ENCODE results near the gene GPBP1L1. TPM values are rescaled to one million over a fixed set of nuclear protein-coding genes. Genes with fewer than 3 reads are reported as not detected.
A peak's percentile ranks its signal among the peaks of the same experiment; 100 is the strongest.

The GPBP1L1 gene
- polyA plus RNA-seq, 1 of the 3 experiments (the other 2 are of a cell fraction) = 28.5 TPM

DNA sequence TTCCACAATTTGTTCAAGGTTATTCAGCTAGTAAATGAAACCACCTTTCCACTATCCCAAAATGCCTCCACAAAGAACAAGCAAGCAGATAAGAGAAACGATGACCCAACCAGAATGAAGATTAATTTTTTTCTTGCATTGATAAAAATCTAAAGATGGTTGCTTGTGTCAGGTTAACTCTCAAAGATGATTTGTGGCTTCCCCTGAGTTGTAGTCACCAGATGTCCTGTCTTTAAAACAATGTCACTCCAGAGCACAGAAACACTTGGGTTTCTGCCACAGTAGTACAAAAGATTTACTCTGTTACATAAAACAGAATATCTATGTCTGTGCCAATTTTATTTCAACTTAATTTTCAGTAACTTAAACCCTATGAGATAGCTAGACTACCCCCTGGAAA is 51.1 kb downstream of the GPBP1L1 start:
- no peak overlapping the region for H3K4me2 ChIP-seq
- whole genome bisulfite sequencing (ENCODE audit: low lambda C conversion rate) = 14% methylated on average over 1 of the region's 1 CpG
- no peaks in the 10 kb centered on the region for H4K20me1 ChIP-seq (ENCODE audit: insufficient read depth)
- no peaks in the 10 kb centered on the region; a peak in 1 of 4 replicates for H3K4me1 ChIP-seq (ENCODE audit: control insufficient read depth in 1 of 2, insufficient read depth in 2 of 2, low read depth in 1 of 2, low read length in 1 of 2)
- H3K36me3 ChIP-seq (replicated peaks in 1 of 2; ENCODE audit: control insufficient read depth in 1 of 2, insufficient read depth in 2 of 2, low read length in 1 of 2) = peaks cover 80 to 95% of the 10 kb centered on the region in 2 experiments
- H3K9me2 ChIP-seq = no peaks in the 10 kb centered on the region
- H3K9ac ChIP-seq = no peak overlapping the region
- H3K27ac ChIP-seq (ENCODE audit: low read depth in 2 of 2, low read length in 1 of 2) = peak overlapping the region in 1 of 2 experiments; percentile 30; a peak in 1 of 4 replicates
- DNase-seq = no peak
- ChIA-PET CTCF (interaction anchor here (1.0 kb wide), 1 partner anchor 9 kb away, joined by 3 read pairs; no protein-coding TSS in a partner anchor), POLR2A (no interaction called here)
- H3K4me3 ChIP-seq (ENCODE audit: low read depth in 2 of 2, low read length in 1 of 2) = no peak overlapping the region
- TF ChIP-seq USF2 (IDR thresholded peaks at IDR 0.05; ENCODE audit: borderline replicate concordance, low read depth, low read length) (no peak), FOXM1 (IDR thresholded peaks at IDR 0.05; ENCODE audit: low read depth) (no peak), JUND (IDR thresholded peaks at IDR 0.05) (0 out of 2 replicates have a peak, but pooled peaks have one; percentile 11), NFIC (IDR thresholded peaks at IDR 0.05; ENCODE audit: borderline replicate concordance) (0 out of 2 replicates have a peak, but pooled peaks have one; percentile 23), PBX3 (IDR thresholded peaks at IDR 0.05) (peak; percentile 55), FOXJ3 (CRISPR knock-in tag; IDR thresholded peaks at IDR 0.05) (no peak), NRF1 (IDR thresholded peaks at IDR 0.05; ENCODE audit: low read depth, low read length) (no peak), TCF12 (IDR thresholded peaks at IDR 0.05) (peak; percentile 64), EP300 (IDR thresholded peaks at IDR 0.05; ENCODE audit: borderline replicate concordance in 1 of 2, low read depth in 1 of 2, low read length in 1 of 2) (0 out of 4 replicates have a peak, but pooled peaks of 1 of the 2 experiments have one; percentile 27)
- H3F3A ChIP-seq (replicated peaks; ENCODE audit: insufficient read depth) = no peaks in the 10 kb centered on the region
- no peaks in the 10 kb centered on the region for H3K27me3 ChIP-seq (ENCODE audit: insufficient read depth)
- H3K9me3 ChIP-seq = no peaks in the 10 kb centered on the region
- H2AFZ ChIP-seq (ENCODE audit: low read depth) = no peak overlapping the region
- H3K79me2 ChIP-seq (ENCODE audit: insufficient read depth) = peaks cover 1% of the 10 kb centered on the region

DNA sequence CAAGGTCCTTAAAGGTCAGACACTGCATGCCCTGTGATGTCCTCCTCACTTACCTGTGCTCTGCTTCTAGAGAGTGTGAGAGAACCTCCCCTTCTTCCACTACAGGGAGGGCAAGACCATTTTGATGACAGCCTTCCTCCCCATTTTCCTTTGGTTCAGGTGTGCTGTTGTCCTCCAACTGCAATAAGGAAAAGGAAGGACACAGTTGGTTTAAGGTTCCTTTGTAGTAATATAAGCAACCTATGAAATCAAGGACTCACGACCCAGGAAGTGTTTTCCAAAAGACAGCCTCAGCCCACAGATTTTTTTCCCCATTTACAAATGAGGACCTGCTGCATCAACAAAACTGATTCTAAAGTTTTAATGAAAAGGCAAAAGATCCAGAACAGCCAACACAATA is 55.9 kb downstream of the GPBP1L1 start:
- ChIA-PET POLR2A (no interaction called here), CTCF (no interaction called here)
- no peak overlapping the region for H3K4me2 ChIP-seq
- H3K36me3 ChIP-seq (replicated peaks in 1 of 2; ENCODE audit: control insufficient read depth in 1 of 2, insufficient read depth in 2 of 2, low read length in 1 of 2) = peaks cover 65 to 79% of the 10 kb centered on the region in 2 experiments
- H3F3A ChIP-seq (replicated peaks; ENCODE audit: insufficient read depth) = peaks cover 15% of the 10 kb centered on the region
- no peak overlapping the region for H3K4me3 ChIP-seq (ENCODE audit: low read depth in 2 of 2, low read length in 1 of 2)
- no peaks in the 10 kb centered on the region for H3K27me3 ChIP-seq (ENCODE audit: insufficient read depth)
- H3K27ac ChIP-seq (ENCODE audit: low read depth in 2 of 2, low read length in 1 of 2) = no peak overlapping the region
- H4K20me1 ChIP-seq (ENCODE audit: insufficient read depth) = no peaks in the 10 kb centered on the region
- no peak for DNase-seq
- no peaks in the 10 kb centered on the region for H3K79me2 ChIP-seq (ENCODE audit: insufficient read depth)
- no peaks in the 10 kb centered on the region for H3K9me3 ChIP-seq
- H2AFZ ChIP-seq (ENCODE audit: low read depth) = no peak overlapping the region
- H3K9me2 ChIP-seq = no peaks in the 10 kb centered on the region
- H3K9ac ChIP-seq = no peak overlapping the region
- 100% methylated on average over 1 of the region's 1 CpG for WGBS (ENCODE audit: low lambda C conversion rate)
- no peaks in the 10 kb centered on the region; a peak in 1 of 4 replicates for H3K4me1 ChIP-seq (ENCODE audit: control insufficient read depth in 1 of 2, insufficient read depth in 2 of 2, low read depth in 1 of 2, low read length in 1 of 2)
- no peak for TF ChIP-seq GABPA (IDR thresholded peaks at IDR 0.05; ENCODE audit: low read depth)
- no peak for TF ChIP-seq NRF1 (IDR thresholded peaks at IDR 0.05; ENCODE audit: low read depth, low read length)
- TF ChIP-seq, protein P1, sequence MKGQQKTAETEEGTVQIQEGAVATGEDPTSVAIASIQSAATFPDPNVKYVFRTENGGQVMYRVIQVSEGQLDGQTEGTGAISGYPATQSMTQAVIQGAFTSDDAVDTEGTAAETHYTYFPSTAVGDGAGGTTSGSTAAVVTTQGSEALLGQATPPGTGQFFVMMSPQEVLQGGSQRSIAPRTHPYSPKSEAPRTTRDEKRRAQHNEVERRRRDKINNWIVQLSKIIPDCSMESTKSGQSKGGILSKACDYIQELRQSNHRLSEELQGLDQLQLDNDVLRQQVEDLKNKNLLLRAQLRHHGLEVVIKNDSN (IDR thresholded peaks at IDR 0.05; ENCODE audit: borderline replicate concordance, low read depth) = no peak
- TF ChIP-seq, protein P2, sequence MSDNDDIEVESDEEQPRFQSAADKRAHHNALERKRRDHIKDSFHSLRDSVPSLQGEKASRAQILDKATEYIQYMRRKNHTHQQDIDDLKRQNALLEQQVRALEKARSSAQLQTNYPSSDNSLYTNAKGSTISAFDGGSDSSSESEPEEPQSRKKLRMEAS (IDR thresholded peaks at IDR 0.05; ENCODE audit: low read depth) = no peak
- no peak for TF ChIP-seq FOXM1 (IDR thresholded peaks at IDR 0.05; ENCODE audit: low read depth)
- TF ChIP-seq CHD2 (IDR thresholded peaks at IDR 0.05; ENCODE audit: low read length, partially characterized antibody) = no peak
- no peak for TF ChIP-seq FOXJ3 (CRISPR knock-in tag; IDR thresholded peaks at IDR 0.05)
- no peak for TF ChIP-seq ELF1 (IDR thresholded peaks at IDR 0.05)
- no peak for TF ChIP-seq IRF3 (IDR thresholded peaks at IDR 0.05; ENCODE audit: low read depth, low read length)
- no peak for TF ChIP-seq EZH2phosphoT487 (IDR thresholded peaks at IDR 0.05; ENCODE audit: borderline replicate concordance, low read depth)
- no peak for TF ChIP-seq MEF2A (IDR thresholded peaks at IDR 0.05; ENCODE audit: borderline replicate concordance, low read depth)
- TF ChIP-seq USF2 (IDR thresholded peaks at IDR 0.05; ENCODE audit: borderline replicate concordance, low read depth, low read length) = no peak
- TF ChIP-seq, protein P3, sequence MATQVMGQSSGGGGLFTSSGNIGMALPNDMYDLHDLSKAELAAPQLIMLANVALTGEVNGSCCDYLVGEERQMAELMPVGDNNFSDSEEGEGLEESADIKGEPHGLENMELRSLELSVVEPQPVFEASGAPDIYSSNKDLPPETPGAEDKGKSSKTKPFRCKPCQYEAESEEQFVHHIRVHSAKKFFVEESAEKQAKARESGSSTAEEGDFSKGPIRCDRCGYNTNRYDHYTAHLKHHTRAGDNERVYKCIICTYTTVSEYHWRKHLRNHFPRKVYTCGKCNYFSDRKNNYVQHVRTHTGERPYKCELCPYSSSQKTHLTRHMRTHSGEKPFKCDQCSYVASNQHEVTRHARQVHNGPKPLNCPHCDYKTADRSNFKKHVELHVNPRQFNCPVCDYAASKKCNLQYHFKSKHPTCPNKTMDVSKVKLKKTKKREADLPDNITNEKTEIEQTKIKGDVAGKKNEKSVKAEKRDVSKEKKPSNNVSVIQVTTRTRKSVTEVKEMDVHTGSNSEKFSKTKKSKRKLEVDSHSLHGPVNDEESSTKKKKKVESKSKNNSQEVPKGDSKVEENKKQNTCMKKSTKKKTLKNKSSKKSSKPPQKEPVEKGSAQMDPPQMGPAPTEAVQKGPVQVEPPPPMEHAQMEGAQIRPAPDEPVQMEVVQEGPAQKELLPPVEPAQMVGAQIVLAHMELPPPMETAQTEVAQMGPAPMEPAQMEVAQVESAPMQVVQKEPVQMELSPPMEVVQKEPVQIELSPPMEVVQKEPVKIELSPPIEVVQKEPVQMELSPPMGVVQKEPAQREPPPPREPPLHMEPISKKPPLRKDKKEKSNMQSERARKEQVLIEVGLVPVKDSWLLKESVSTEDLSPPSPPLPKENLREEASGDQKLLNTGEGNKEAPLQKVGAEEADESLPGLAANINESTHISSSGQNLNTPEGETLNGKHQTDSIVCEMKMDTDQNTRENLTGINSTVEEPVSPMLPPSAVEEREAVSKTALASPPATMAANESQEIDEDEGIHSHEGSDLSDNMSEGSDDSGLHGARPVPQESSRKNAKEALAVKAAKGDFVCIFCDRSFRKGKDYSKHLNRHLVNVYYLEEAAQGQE (IDR thresholded peaks at IDR 0.05; ENCODE audit: low read depth, low read length) = no peak
